ENCODE results near the gene FBXO9.

The FBXO9 gene

GRCh38 chr6:53095270-53095669 lies 30.1 kb downstream of the FBXO9 start:
- DNase-seq (ENCODE audit: low read depth in 2 of 2), result no peak

- no peak for DNase-seq (ENCODE audit: low read depth in 2 of 2)
These were observed 30.5 kb downstream of the FBXO9 start for GRCh38 chr6:53095716-53096115.

GRCh38 chr6:53100561-53100960 lies 35.4 kb downstream of the FBXO9 start:
- no peak for DNase-seq (ENCODE audit: low read depth in 2 of 2)

DNA sequence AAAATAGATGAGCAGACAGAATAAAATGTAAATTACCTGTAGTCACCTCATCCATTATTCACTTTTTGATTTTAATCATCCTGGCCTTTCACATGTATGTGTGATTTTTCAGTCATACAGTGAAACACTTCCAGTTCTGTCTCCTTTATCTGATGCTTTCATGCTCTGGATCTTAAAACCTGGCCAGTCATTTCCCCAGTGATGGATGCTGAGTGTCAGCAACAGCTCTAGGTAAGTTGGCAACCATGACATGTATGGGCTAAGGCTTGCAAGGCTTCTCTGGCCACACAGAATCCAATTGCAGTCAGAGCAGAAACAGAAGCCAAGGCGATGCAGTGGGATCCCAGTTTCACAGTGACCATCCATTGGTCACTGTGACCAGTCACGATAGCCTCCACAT lies 35.8 kb downstream of the FBXO9 start:
- no peak for DNase-seq (ENCODE audit: low read depth in 2 of 2)

- DNase-seq (ENCODE audit: low read depth in 2 of 2), result no peak
These were observed 38.9 kb downstream of the FBXO9 start for GRCh38 chr6:53103993-53104675.

DNA sequence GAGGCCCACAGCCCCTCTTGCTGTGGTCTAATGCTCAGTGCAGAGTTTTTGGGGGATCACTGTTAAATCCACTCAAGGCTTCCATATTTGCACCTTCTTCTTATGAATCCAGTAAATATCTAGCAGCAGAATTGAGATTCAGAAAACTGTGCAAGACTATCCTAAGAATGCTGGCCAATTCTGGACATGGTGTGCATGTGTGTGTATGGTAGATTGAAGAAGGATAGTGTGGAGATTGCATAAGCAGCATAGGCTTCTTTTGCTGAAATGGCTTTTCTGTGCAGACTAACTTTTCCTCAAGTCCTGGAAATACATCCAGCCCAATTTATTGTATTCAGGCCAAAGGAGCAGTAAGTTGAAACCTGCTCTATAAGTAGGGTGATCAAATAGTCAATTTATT lies 39.7 kb downstream of the FBXO9 start:
- DNase-seq (ENCODE audit: low read depth in 2 of 2), result no peak

GRCh38 chr6:53107091-53107490 lies 41.9 kb downstream of the FBXO9 start:
- DNase-seq (ENCODE audit: low read depth in 2 of 2), result no peak

DNA sequence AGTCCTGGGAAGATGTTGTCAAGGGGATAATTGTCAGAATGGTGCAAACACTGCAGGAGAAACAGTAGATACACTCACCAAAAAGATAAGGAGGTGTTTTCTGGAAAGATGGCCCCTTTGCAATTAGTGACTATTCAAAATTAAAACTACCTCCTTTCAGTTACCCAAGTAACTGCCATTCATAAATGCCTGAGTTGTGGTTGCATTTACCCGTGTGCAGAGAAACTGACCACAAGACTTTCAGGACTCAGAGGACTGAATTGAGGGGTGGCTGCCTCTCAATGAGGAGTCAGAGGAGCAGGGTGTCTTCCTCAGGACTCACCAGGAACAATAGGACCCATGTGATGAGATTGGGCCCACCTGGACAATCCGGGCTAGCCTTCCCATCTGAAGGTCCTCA lies 44.4 kb downstream of the FBXO9 start:
- DNase-seq (ENCODE audit: low read depth in 2 of 2), result no peak

DNA sequence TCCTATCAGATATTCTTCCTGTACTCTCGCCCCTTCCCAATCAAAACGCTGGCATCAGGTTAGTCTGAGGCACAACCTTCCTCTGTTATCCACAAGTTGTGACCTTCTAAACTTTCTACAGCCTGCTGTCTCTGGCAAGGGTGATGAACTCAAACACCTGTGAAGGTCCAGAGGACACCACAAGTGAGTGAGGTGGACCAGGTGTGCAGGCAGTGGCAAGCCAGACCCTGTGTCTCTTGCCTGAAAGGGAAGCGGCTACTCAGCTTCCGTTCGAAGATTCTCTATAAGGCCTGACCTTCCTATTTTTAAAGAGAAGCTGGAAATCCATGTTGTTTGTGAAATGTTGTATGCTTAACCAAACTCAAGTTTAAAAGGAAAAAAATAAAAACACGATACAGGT lies 46.7 kb downstream of the FBXO9 start:
- no peak for DNase-seq (ENCODE audit: low read depth in 2 of 2)

DNA sequence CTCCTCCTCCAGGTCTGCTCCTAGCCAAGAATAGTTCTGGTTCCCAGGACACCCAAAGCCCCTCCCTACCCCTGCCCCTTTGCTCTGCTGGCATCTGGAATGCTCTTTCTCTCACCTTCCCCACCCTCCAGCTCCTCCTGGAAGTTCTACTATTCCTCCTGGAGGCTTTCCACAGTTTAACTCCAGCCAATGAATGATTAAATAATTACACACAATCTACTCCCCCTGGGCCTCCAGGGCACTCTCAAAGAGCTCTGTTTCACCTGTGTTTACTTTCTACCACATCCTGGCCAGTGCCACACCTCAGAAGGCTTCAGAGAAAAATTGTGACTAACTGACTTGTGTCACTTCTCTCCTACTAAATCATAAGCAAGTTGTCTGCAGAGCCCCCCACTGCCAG lies 47.2 kb downstream of the FBXO9 start:
- no peak for DNase-seq (ENCODE audit: low read depth in 2 of 2)

GRCh38 chr6:53112871-53113270 lies 47.7 kb downstream of the FBXO9 start:
- no peak for DNase-seq (ENCODE audit: low read depth in 2 of 2)

DNA sequence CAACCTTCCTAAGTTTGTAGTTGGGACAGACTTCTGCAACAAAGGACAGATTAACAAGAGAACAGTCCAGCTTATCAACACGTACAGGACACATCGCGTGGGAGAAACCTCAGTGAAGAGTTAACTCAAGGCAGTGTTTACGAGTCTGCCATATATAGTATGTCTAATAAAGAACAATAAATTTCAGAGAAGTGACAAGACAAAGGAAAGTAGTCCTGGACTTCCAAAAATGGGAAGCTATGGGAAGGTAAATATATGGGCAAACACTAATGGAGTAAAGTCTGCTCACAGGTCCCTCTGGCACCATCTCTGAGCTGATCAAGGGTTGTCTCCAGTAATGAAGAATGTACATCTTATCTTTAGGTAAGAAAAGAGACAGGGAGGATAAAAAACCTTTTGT lies 48.5 kb downstream of the FBXO9 start:
- DNase-seq (ENCODE audit: low read depth in 2 of 2), result no peak

DNA sequence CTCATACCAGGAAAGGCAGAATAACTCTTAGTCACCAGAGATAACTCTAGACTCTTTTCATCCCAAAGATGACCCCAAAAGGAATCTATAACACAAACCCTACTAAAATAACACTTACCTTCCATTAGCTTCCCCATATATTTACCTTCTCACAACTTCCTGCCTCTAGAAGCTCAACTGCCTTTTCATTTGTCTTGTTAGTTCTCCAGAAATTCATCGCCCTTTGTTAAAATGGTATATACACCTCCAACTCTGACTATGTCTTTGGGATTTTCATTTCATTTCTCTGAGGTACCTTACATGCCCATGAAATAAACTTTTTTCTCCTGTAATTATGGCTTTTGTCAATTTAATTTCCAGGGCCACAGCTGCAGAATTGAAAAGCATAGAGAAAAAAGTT lies 49.9 kb downstream of the FBXO9 start:
- no peak for DNase-seq (ENCODE audit: low read depth in 2 of 2)

- DNase-seq (ENCODE audit: low read depth in 2 of 2), result no peak
These were observed 50.5 kb downstream of the FBXO9 start for GRCh38 chr6:53115741-53116140.

DNA sequence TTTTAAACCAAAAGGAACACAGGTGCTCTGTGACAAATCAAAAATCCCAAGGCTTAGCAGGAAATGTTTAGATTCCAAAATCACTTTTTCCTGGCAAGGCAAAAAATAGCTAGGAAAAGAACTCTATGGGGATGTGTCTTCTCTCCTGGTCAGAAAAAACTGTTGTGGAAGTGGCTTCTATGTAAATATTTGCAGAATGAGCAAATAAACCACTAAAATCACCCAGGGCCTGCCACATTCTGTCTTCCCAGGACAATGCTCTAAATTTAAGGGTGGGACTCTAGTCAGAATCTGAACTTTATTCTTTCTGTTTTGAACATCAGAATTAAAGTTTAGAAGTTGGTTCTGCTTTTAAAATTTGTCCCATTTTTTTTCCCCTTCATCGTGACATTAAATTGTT lies 54.1 kb downstream of the FBXO9 start:
- no peak for DNase-seq (ENCODE audit: low read depth in 2 of 2)

GRCh38 chr6:53119772-53120409 lies 54.7 kb downstream of the FBXO9 start:
- no peak for DNase-seq (ENCODE audit: low read depth in 2 of 2)

- no peak for DNase-seq (ENCODE audit: low read depth in 2 of 2)
These were observed 59.1 kb downstream of the FBXO9 start for GRCh38 chr6:53124131-53124800.

DNA sequence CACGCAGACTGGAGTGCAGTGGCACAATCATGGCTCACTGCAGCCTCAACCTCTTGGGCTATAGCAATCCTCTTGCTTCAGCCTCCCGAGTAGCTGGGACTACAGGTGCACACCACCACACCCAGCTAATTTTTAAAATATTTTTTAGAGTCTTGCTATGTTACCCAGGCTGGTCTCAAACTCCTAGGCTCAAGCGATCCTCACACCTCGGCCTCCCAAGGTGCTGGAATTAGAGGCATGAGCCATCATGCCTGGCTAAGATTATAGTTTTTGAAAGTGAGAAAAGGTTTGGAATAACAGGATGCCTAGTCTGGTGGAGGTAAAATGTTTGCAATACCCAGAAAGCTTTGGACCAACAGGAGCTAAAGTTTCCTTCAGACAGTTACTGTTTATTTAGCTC lies 60.1 kb downstream of the FBXO9 start:
- DNase-seq (ENCODE audit: low read depth in 2 of 2), result no peak

GRCh38 chr6:53128842-53129241 lies 63.6 kb downstream of the FBXO9 start:
- DNase-seq (ENCODE audit: low read depth in 2 of 2), result no peak

DNA sequence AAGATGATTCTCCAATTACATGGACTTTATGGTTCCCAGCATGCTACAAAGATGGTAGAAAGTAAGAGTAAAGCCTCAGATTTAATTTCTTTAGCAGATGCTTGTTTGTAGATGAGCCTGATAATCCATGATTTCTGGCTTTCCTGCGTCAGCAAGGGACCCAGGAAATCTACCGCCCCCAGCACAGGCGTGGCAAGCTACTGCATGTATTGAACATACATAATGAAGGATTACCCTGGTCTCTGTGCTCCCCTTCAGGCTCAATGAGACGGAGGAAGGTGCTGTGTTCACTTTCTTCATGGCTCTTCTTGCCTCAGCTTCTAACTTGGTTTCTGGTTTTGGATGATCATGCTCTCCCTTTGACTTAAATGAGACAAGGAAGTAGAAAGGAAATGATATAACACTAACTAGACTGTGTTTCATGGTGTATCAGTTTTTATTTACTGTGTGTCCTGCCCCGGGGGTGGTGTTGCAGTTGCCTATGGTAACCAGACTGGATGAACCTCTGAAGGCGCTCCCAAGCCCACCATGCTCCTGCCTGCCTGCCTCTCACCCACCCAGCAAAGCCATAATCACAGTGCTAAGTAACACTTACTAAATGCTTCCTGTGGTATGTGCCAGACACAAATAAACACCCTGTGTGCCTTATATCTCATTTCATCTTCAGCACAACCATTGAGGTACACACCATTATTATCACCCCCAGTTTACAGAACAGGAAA lies 65.5 kb downstream of the FBXO9 start:
- no peak for DNase-seq (ENCODE audit: low read depth in 2 of 2)

- no peak for DNase-seq (ENCODE audit: low read depth in 2 of 2)
These were observed 68.8 kb downstream of the FBXO9 start for GRCh38 chr6:53133961-53134360.

- DNase-seq (ENCODE audit: low read depth in 2 of 2), result no peak
These were observed 69.5 kb downstream of the FBXO9 start for GRCh38 chr6:53134601-53135235.
